ENCODE data around the gene NME2. TPM values are rescaled to one million over a fixed set of nuclear protein-coding genes. Genes with fewer than 3 reads are reported as not detected.
A peak's percentile ranks its signal among the peaks of the same experiment; 100 is the strongest.

The NME2 gene
- total RNA-seq, 6 donors from 2014 or later = 103 to 416 (median 230) TPM

DNA sequence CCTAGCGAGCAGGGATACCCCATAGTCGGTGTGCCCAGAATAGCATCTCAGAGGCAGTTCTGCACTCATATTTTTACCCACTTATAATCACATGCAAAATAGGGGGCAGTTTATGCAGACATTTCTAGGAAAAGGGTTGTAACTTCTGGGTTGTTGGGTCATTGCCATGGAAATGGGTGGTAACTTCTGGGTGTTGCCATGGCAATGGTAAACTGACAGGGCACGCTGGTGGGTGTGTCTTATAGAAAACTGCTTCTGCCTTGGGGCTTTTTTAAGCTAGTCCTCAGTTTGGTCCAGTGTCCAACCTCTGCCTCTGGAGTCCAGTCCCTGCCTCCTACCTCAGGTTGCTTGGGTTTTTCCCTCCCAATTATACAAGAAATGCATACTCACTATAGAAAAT is 38.1 kb upstream of the NME2 start:
- H3K27me3 ChIP-seq = no peaks in the 10 kb centered on the region
- TF ChIP-seq EP300 (IDR thresholded peaks at IDR 0.05) (no peak), POLR2A (IDR thresholded peaks at IDR 0.05) (no peak), POLR2AphosphoS5 (IDR thresholded peaks at IDR 0.05) (no peak)
- TF ChIP-seq, protein P1, sequence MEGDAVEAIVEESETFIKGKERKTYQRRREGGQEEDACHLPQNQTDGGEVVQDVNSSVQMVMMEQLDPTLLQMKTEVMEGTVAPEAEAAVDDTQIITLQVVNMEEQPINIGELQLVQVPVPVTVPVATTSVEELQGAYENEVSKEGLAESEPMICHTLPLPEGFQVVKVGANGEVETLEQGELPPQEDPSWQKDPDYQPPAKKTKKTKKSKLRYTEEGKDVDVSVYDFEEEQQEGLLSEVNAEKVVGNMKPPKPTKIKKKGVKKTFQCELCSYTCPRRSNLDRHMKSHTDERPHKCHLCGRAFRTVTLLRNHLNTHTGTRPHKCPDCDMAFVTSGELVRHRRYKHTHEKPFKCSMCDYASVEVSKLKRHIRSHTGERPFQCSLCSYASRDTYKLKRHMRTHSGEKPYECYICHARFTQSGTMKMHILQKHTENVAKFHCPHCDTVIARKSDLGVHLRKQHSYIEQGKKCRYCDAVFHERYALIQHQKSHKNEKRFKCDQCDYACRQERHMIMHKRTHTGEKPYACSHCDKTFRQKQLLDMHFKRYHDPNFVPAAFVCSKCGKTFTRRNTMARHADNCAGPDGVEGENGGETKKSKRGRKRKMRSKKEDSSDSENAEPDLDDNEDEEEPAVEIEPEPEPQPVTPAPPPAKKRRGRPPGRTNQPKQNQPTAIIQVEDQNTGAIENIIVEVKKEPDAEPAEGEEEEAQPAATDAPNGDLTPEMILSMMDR (IDR thresholded peaks at IDR 0.05) = no peak
- ATAC-seq (ENCODE audit: low FRiP score in 2 of 2) (peak in 1 of 2 donors; percentile 61), DNase-seq (no peak)
- no peaks in the 10 kb centered on the region for H3K9me3 ChIP-seq
- no peak overlapping the region for H3K27ac ChIP-seq
- 52 to 60% methylated on average over 3 of the region's 3 CpGs for WGBS, 2 donors
- no peaks in the 10 kb centered on the region for H3K36me3 ChIP-seq
- H3K4me1 ChIP-seq = peaks cover 8 to 17% (median 13%) of the 10 kb centered on the region in 4 donors
- no peak overlapping the region for H3K4me3 ChIP-seq

DNA sequence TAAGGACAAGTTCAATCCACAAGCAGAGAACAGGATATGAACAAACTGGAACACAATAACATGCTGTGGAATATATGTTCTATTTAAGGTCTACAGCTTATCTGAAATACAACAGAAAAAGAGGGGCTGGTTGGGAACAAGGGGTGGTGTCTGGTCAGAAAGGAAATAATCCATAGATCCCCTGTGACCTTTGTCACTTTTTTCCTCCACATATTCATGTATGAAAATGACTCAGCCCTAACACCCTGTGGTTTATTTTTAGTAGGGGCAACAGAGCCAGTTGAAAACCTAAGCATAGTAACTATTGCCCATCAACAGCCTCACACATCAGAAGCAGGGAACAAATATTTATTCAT is 33.3 kb upstream of the NME2 start:
- H3K9me3 ChIP-seq = no peaks in the 10 kb centered on the region
- DNase-seq (no peak), ATAC-seq (ENCODE audit: low FRiP score in 2 of 2) (no peak)
- TF ChIP-seq, protein P1 (IDR thresholded peaks at IDR 0.05) = no peak
- TF ChIP-seq EP300 (IDR thresholded peaks at IDR 0.05) (no peak), POLR2AphosphoS5 (IDR thresholded peaks at IDR 0.05) (no peak), POLR2A (IDR thresholded peaks at IDR 0.05) (no peak)
- H3K36me3 ChIP-seq = no peaks in the 10 kb centered on the region
- peak overlapping the region in 3 of 4 donors; percentile 7 to 20 (median 10) for H3K27ac ChIP-seq
- no peaks in the 10 kb centered on the region for H3K27me3 ChIP-seq
- H3K4me1 ChIP-seq = peaks cover 0 to 10% (median 7%) of the 10 kb centered on the region in 4 donors
- H3K4me3 ChIP-seq = no peak overlapping the region

DNA sequence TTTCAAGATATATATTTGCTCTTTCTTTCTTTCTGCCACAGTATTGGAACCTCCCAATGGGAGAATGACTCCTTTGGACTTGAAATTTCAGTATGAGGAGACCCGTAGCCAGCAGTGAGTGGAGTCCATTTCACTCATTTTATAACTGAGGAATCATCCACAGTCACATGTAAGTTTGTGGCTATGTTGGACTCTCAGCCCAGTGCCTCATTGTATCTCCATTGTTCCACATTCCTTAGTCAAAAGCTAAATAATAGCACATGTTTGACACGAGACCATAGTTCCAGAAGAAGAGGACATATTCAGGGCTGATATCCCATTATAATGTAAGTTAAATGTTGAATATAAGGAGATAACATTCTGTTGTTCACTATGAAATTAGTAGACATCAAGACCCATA is 32.8 kb upstream of the NME2 start:
- Histone ChIP-seq H3K27me3 (no peaks in the 10 kb centered on the region), H3K27ac (peak overlapping the region in 2 of 4 donors; percentile 10 to 20), H3K4me1 (peaks cover 0 to 10% (median 7%) of the 10 kb centered on the region in 4 donors), H3K9me3 (no peaks in the 10 kb centered on the region), H3K36me3 (no peaks in the 10 kb centered on the region), H3K4me3 (no peak overlapping the region)
- ATAC-seq (ENCODE audit: low FRiP score in 2 of 2) (no peak), DNase-seq (no peak)
- TF ChIP-seq, protein P1 (IDR thresholded peaks at IDR 0.05) = no peak
- TF ChIP-seq EP300 (IDR thresholded peaks at IDR 0.05) = no peak
- WGBS, 2 donors = 79 to 83% methylated on average over 2 of the region's 2 CpGs

DNA sequence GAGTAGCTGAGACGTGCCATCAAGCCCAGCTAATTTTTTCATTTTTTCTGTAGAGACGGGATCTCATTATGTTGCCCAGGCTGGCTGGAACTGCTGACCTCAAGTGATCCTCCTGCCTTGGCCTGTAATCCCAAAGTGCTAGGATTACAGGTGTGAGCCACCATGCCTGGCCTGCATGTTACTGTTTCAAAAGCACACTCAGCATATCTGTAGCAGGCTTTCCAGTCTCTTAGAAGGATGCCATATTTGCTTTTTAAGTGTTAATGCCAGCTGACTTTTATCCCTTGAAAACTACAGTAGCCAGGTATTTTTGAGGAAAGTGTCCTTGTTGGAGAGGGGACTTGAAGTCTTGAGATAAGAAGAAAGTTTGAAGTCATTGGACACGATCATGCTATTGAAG is 30.3 kb upstream of the NME2 start:
- no peak for ATAC-seq (ENCODE audit: low FRiP score in 2 of 2)
- WGBS, 2 donors = 83 to 88% methylated on average over 3 of the region's 3 CpGs
- TF ChIP-seq POLR2AphosphoS5 (IDR thresholded peaks at IDR 0.05) (no peak), POLR2A (IDR thresholded peaks at IDR 0.05) (no peak), EP300 (IDR thresholded peaks at IDR 0.05) (no peak)
- TF ChIP-seq, protein P1 (IDR thresholded peaks at IDR 0.05) = no peak

DNA sequence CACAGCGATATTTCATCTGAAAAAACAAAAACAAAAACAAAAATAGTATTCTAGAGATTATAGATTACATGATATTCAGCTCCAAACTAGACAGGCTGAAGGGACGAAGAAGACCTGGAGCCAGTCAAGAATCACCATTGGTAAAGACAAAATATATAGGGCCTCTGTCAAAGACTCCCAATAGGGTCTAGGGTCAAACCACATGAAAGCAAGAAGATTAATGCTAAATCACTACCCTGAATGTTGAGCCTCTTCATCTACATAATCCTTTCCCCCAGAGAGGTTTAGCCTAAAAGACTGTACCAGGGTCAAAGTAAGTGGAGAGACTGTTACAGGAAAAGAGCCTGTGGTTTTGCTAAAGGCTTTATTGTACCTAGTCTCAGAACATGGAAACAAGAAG is 23.6 kb upstream of the NME2 start:
- TF ChIP-seq, protein P1 (IDR thresholded peaks at IDR 0.05) = no peak
- TF ChIP-seq EP300 (IDR thresholded peaks at IDR 0.05) = no peak
- no peak for TF ChIP-seq POLR2A (IDR thresholded peaks at IDR 0.05)
- no peak for TF ChIP-seq POLR2AphosphoS5 (IDR thresholded peaks at IDR 0.05)
- DNase-seq (no peak), ATAC-seq (ENCODE audit: low FRiP score in 2 of 2) (no peak)
- no peak overlapping the region for H3K4me3 ChIP-seq
- no peak overlapping the region for H3K27ac ChIP-seq
- H3K27me3 ChIP-seq = no peaks in the 10 kb centered on the region
- H3K9me3 ChIP-seq = no peaks in the 10 kb centered on the region
- no peaks in the 10 kb centered on the region for H3K36me3 ChIP-seq
- H3K4me1 ChIP-seq = no peaks in the 10 kb centered on the region
- 94 to 98% methylated on average over 2 of the region's 2 CpGs for WGBS, 2 donors

More for the DNA sequence above, 30.3 kb upstream of the NME2 start:
- Histone ChIP-seq H3K36me3 (no peaks in the 10 kb centered on the region), H3K27me3 (no peaks in the 10 kb centered on the region), H3K27ac (no peak overlapping the region), H3K9me3 (no peaks in the 10 kb centered on the region), H3K4me3 (no peak overlapping the region), H3K4me1 (peaks cover 0 to 10% (median 7%) of the 10 kb centered on the region in 4 donors)
- no peak for DNase-seq

Measured in upper lobe of left lung (tissue), 6 donors.